H1 (cell line): Measurements from ENCODE around the gene TNFRSF18. TPM values are rescaled to one million over a fixed set of nuclear protein-coding genes. Genes with fewer than 3 reads are reported as not detected.

ENCODE experiments used
- CTCF ChIA-PET: fragments of 300-600 bp; sonication (Branson Sonifier 250); formaldehyde crosslinking; loops from one replicate; lab custom pipeline; 2021; ENCODE audit not compliant: partially characterized antibody; lab: Charles Lee
- POLR2A ChIA-PET: fragments of 300-600 bp; sonication (Branson Sonifier 250); formaldehyde crosslinking; loops from one replicate; lab custom pipeline; 2021; ENCODE audit warnings: inconsistent platforms; ENCODE audit not compliant: partially characterized antibody; lab: Charles Lee
- DNase-seq, 2 experiments: peaks; one replicate each; pipeline versions ENCODE4 v3.0.0 to v3.0.0-alpha.2; 2010 to 2022; ENCODE audit warnings: low spot score in 2 of 2, low read depth in 1 of 2, mixed read lengths in 1 of 2
- FAIRE-seq: peaks from 2 replicates; lab custom pipeline; 2011; peaks lifted over from hg19 to GRCh38; lab: Jason Lieb, UNC
- H2AFZ ChIP-seq: 2 replicates; pipeline ENCODE4 v1.8.1; 2012; ENCODE audit warnings: low read length, inconsistent platforms
- H2AK5ac ChIP-seq: 2 replicates; pipeline ENCODE4 v1.6.1; 2013; ENCODE audit warnings: low read depth, low read length
- H2BK120ac ChIP-seq: replicated peaks from 2 replicates; pipeline ENCODE3; 2013; ENCODE audit warnings: low read depth, low read length, inconsistent platforms
- H2BK12ac ChIP-seq: 2 replicates; pipeline ENCODE4 v1.6.1; 2013; ENCODE audit warnings: low read depth, low read length
- H2BK15ac ChIP-seq: 2 replicates; pipeline ENCODE4 v1.6.1; 2013; ENCODE audit warnings: low read length
- H2BK20ac ChIP-seq: 2 replicates; pipeline ENCODE4 v1.6.1; 2013; ENCODE audit warnings: low read length
- H2BK5ac ChIP-seq: 2 replicates; pipeline ENCODE4 v1.6.1; 2013; ENCODE audit warnings: low read depth, low read length
- H3K14ac ChIP-seq: 2 replicates; pipeline ENCODE4 v1.6.1; 2013; ENCODE audit warnings: inconsistent platforms; ENCODE audit not compliant: insufficient read length
- H3K18ac ChIP-seq: 2 replicates; pipeline ENCODE4 v1.6.1; 2013; ENCODE audit warnings: low read length; ENCODE audit errors: extremely low read depth
- H3K23ac ChIP-seq: 2 replicates; pipeline ENCODE4 v1.6.1; 2013; ENCODE audit warnings: inconsistent platforms; ENCODE audit not compliant: insufficient read length
- H3K23me2 ChIP-seq: 2 replicates; pipeline ENCODE4 v1.6.1; 2013; ENCODE audit warnings: low read depth, low read length
- H3K27ac ChIP-seq: 2 replicates; pipeline ENCODE4 v1.6.1; 2011; ENCODE audit warnings: low read depth, low read length, inconsistent platforms
- H3K27me3 ChIP-seq, 4 experiments: replicated peaks in 1 of 4; 1 replicate in 1 of 4; 2 replicates in 3 of 4; pipeline versions ENCODE4 v1.6.1 to v1.8.1; 2011 to 2013; ENCODE audit warnings: low read length in 3 of 4, mild to moderate bottlenecking in 3 of 4, inconsistent platforms in 2 of 4, mixed read lengths in 2 of 4, moderate library complexity in 1 of 4; ENCODE audit not compliant: control insufficient read depth in 3 of 4, insufficient read depth in 3 of 4; ENCODE audit errors: extremely low read depth in 1 of 4
- H3K36me3 ChIP-seq, 4 experiments: 2 replicates each; pipeline versions ENCODE4 v1.6.1 to v1.8.1; 2011 to 2013; ENCODE audit warnings: mild to moderate bottlenecking in 4 of 4, low read length in 3 of 4, moderate library complexity in 2 of 4, control low read depth in 1 of 4, inconsistent platforms in 1 of 4; ENCODE audit not compliant: insufficient read depth in 4 of 4, control insufficient read depth in 2 of 4
- H3K4ac ChIP-seq: replicated peaks from 2 replicates; pipeline ENCODE3; 2013; ENCODE audit warnings: low read length, low read depth, mixed read lengths, inconsistent platforms; ENCODE audit not compliant: insufficient read length
- H3K4me1 ChIP-seq, 4 experiments: replicated peaks in 1 of 4; 1 replicate in 1 of 4; 2 replicates in 3 of 4; pipeline versions ENCODE4 v1.6.1 to v1.8.1; 2011 to 2013; ENCODE audit warnings: low read length in 3 of 4, inconsistent platforms in 2 of 4, mixed read lengths in 1 of 4; ENCODE audit not compliant: insufficient read depth in 4 of 4, control insufficient read depth in 3 of 4
- H3K4me2 ChIP-seq, 2 experiments: 2 replicates each; pipeline versions ENCODE4 v1.6.1 to v1.8.1; 2011 to 2013; ENCODE audit warnings: low read depth in 2 of 2, low read length in 2 of 2, control low read depth in 1 of 2, inconsistent platforms in 1 of 2, mild to moderate bottlenecking in 1 of 2; ENCODE audit not compliant: insufficient read depth in 1 of 2
- H3K4me3 ChIP-seq, 4 experiments: fragments of 200-600, 300-600 bp in 1 of 4; sonication (generic), shearing (Covaris generic), sonication (Bioruptor Twin) in 1 of 4; 2 replicates each; pipeline versions ENCODE4 v1.5.1 to v1.8.1; 2011 to 2016; ENCODE audit warnings: low read length in 4 of 4, low read depth in 3 of 4, control low read depth in 2 of 4, inconsistent platforms in 2 of 4, mild to moderate bottlenecking in 2 of 4, mixed read lengths in 1 of 4, moderate library complexity in 1 of 4; ENCODE audit not compliant: insufficient read depth in 2 of 4; ENCODE audit errors: extremely low read depth in 1 of 4
- H3K56ac ChIP-seq: replicated peaks from 2 replicates; pipeline ENCODE3; 2013; ENCODE audit warnings: low read depth, mild to moderate bottlenecking, mixed read lengths, low read length, inconsistent platforms; ENCODE audit not compliant: insufficient read length
- H3K79me1 ChIP-seq: 2 replicates; pipeline ENCODE4 v1.6.1; 2013; ENCODE audit warnings: low read depth, low read length, control low read depth
- H3K79me2 ChIP-seq, 2 experiments: 2 replicates each; pipeline versions ENCODE4 v1.6.1 to v1.8.1; 2012 to 2013; ENCODE audit warnings: low read length in 2 of 2, mild to moderate bottlenecking in 2 of 2, inconsistent platforms in 1 of 2; ENCODE audit not compliant: insufficient read depth in 2 of 2, control insufficient read depth in 1 of 2
- H3K9ac ChIP-seq, 4 experiments: replicated peaks in 1 of 4; 1 replicate in 1 of 4; 2 replicates in 3 of 4; pipeline versions ENCODE4 v1.6.1 to v1.8.1; 2011 to 2013; ENCODE audit warnings: low read depth in 3 of 4, low read length in 3 of 4, control low read depth in 2 of 4, mild to moderate bottlenecking in 2 of 4, moderate library complexity in 2 of 4, inconsistent platforms in 1 of 4; ENCODE audit errors: extremely low read depth in 1 of 4
- H3K9me3 ChIP-seq, 2 experiments: 2 replicates each; pipeline versions ENCODE4 v1.6.1 to v1.8.1; 2012 to 2013; ENCODE audit warnings: mild to moderate bottlenecking in 2 of 2, moderate library complexity in 2 of 2, control low read depth in 1 of 2, inconsistent platforms in 1 of 2, low read depth in 1 of 2, low read length in 1 of 2, mixed read lengths in 1 of 2; ENCODE audit not compliant: insufficient read depth in 2 of 2
- H4K20me1 ChIP-seq, 2 experiments: replicated peaks in 1 of 2; 2 replicates each; pipeline versions ENCODE3 to v1.8.1; 2011 to 2013; ENCODE audit warnings: inconsistent platforms in 2 of 2, low read length in 2 of 2, mild to moderate bottlenecking in 1 of 2; ENCODE audit not compliant: insufficient read depth in 2 of 2, control insufficient read depth in 1 of 2
- H4K5ac ChIP-seq: 2 replicates; pipeline ENCODE4 v1.6.1; 2013; ENCODE audit warnings: low read length, low read depth, mixed read lengths, inconsistent platforms; ENCODE audit not compliant: insufficient read length
- H4K8ac ChIP-seq: 2 replicates; pipeline ENCODE4 v1.8.0; 2013; ENCODE audit warnings: mild to moderate bottlenecking, moderate library complexity, low read length, inconsistent platforms; ENCODE audit not compliant: insufficient read depth; ENCODE audit errors: extremely low read depth
- H4K91ac ChIP-seq: replicated peaks from 2 replicates; pipeline ENCODE3; 2013; ENCODE audit warnings: low read length, mixed read lengths, inconsistent platforms; ENCODE audit not compliant: insufficient read length
- E2F6 ChIP-seq: IDR thresholded peaks from 2 replicates; pipeline ENCODE4 v1.6.1; 2012; ENCODE audit warnings: inconsistent platforms
- EGR1 ChIP-seq: IDR thresholded peaks from 2 replicates; pipeline ENCODE4 v1.6.1; 2011; ENCODE audit warnings: low read depth, low read length, borderline replicate concordance
- MAX ChIP-seq: IDR thresholded peaks from 2 replicates; pipeline ENCODE4 v1.6.1; 2012; ENCODE audit warnings: inconsistent platforms
- WGBS, 2 experiments: shearing (Covaris generic) in 1 of 2; methylation state at CpG; one replicate each; pipeline versions ENCODE4 v1.1.6 to v1.1.7; 2013 to 2015; ENCODE audit warnings: low lambda C conversion rate in 2 of 2, mixed read lengths in 2 of 2, inconsistent platforms in 1 of 2, low coverage in 1 of 2, missing lambda C conversion rate in 1 of 2; ENCODE audit not compliant: insufficient replicate concordance in 2 of 2, insufficient coverage in 1 of 2, insufficient read length in 1 of 2; ENCODE audit errors: extremely low coverage in 1 of 2, missing lambda C conversion rate in 1 of 2; 5-methylcytosine and 5-hydroxymethylcytosine counted together
- polyA plus RNA-seq, 7 experiments: library from polyadenylated mRNA; depleted of rRNA in 3 of 7; stranded (reverse) in 5 of 7; unstranded in 2 of 7; fragments of >200 nt in 5 of 7; fragments of 200-250 nt in 2 of 7; gene quantifications; 1 replicate in 5 of 7; 2 replicates in 1 of 7; 4 replicates in 1 of 7; pipeline versions ENCODE4 v1.2.1 to v1.2.3, GENCODE V29; 2011 to 2013; ENCODE audit warnings: missing spikeins in 2 of 7, mixed read lengths in 2 of 7
- total RNA-seq: library from RNA; stranded (reverse); fragmentation: NEBNext Ultra II Directional; extraction: Animal tissue kit (Norgen Biotek cat#: 25700); gene quantifications from 2 replicates; pipeline ENCODE4 v1.2.1, GENCODE V29; 2021

TNFRSF18 gene
- total and polyA plus RNA-seq, 2 of the 8 experiments (the other 6 are each of a cell fraction or from before 2014, with no cell fraction given): 1.5 to 2.5 TPM

- Histone ChIP-seq H4K91ac (peak overlapping the region; percentile 85), H2BK20ac (no peak overlapping the region), H2BK5ac (no peak overlapping the region), H2AK5ac (no peak overlapping the region), H3K4me2 (no peak overlapping the region; a peak in 1 of 4 replicates), H3K23ac (no peak overlapping the region), H3K27ac (no peak overlapping the region), H2BK15ac (peak overlapping the region; percentile 61; the same call in 1 of the 2 replicates), H4K20me1 (peaks cover 0 to 4% of the 10 kb centered on the region in 2 experiments), H3K14ac (no peak overlapping the region), H3K79me2 (no peaks in the 10 kb centered on the region), H3K18ac (no peak overlapping the region; the same call in 1 of the 2 replicates), H3K9ac (no peak overlapping the region), H3K56ac (no peak overlapping the region), H3K9me3 (peaks cover 4 to 5% of the 10 kb centered on the region in 2 experiments; a peak in 1 of 4 replicates), H2AFZ (no peak overlapping the region), H4K5ac (no peak overlapping the region), H3K4me3 (no peak overlapping the region), H3K79me1 (no peaks in the 10 kb centered on the region), H3K27me3 (peaks cover 0 to 10% (median 6%) of the 10 kb centered on the region in 4 experiments; a peak in 4 of 7 replicates), H2BK12ac (peak overlapping the region; percentile 60; the same call in 1 of the 2 replicates), H3K36me3 (no peaks in the 10 kb centered on the region), H3K23me2 (peaks cover 3% of the 10 kb centered on the region; the same call in 1 of the 2 replicates), H4K8ac (no peak overlapping the region), H3K4ac (no peak overlapping the region), H3K4me1 (peaks cover 4 to 27% (median 18%) of the 10 kb centered on the region in 4 experiments), H2BK120ac (no peak overlapping the region)
- POLR2A ChIA-PET: interaction anchor here (0.6 to 2.5 kb wide), 3 partner anchors 11 to 58 kb away, joined by 3 to 15 read pairs (median 3); no protein-coding TSS in a partner anchor
- WGBS, 2 experiments: 90% methylated on average over 29 of the region's 29 CpGs; no CpG with 5 or more reads in 1 of the 2 experiments
- DNase-seq (no peak), FAIRE-seq (no peak)
- TF ChIP-seq E2F6: peak; percentile 64
- no peak for TF ChIP-seq EGR1
- 0 out of 2 replicates have a peak, but pooled peaks have one; percentile 18 for TF ChIP-seq MAX
- CTCF ChIA-PET: interaction anchor here (0.6 to 2.0 kb wide), 10 partner anchors 10 to 195 kb away, joined by 3 to 8 read pairs (median 3); no protein-coding TSS in a partner anchor
Measured at GRCh38 chr1:1175221-1176062, 30.9 kb downstream of the TNFRSF18 start.
